HepG2 (cell line): Measurements from ENCODE around the gene BMPR2. TPM values are rescaled to one million over a fixed set of nuclear protein-coding genes. Genes with fewer than 3 reads are reported as not detected.
"Not testable (repeated sequence)": the region's sequence is repeated elsewhere in the genome, so short reads cannot be mapped to it uniquely, and the experiment has no call there.

Source experiments
- ATAC-seq: fragments of 200-7000 bp; cut with Tn5 transposase; 3 replicates; pipeline ENCODE4 v1.9.1; 2020; ENCODE audit warnings: mild to moderate bottlenecking, moderate library complexity
- BruUV-seq: library from RNA; stranded (reverse); fragments of 400-500 nt; replicated peaks from 2 replicates; lab custom pipeline; 2021; lab: Mats Ljungman, UMichigan
- CTCF ChIA-PET: fragments of 300-600 bp; formaldehyde crosslinking; extraction: SDS; loops from one replicate; lab custom pipeline; 2021; ENCODE audit warnings: low total read pairs, inconsistent platforms, low intra/inter-chr PET ratio; lab: Yijun Ruan, JAX
- POLR2A ChIA-PET: fragments of 350-600 bp; sonication (Branson Sonifier 250); formaldehyde crosslinking; loops from one replicate; lab custom pipeline; 2020; ENCODE audit warnings: antibody characterized with exemption, inconsistent platforms; lab: Yijun Ruan, JAX
- DNase-seq: peaks from one replicate; pipeline ENCODE4 v3.0.0-alpha.2; 2015; ENCODE audit warnings: low spot score
- FAIRE-seq: peaks from 3 replicates; lab custom pipeline; 2011; peaks lifted over from hg19 to GRCh38; lab: Jason Lieb, UNC
- H2AFZ ChIP-seq: one replicate; pipeline ENCODE4 v1.6.1; 2011; ENCODE audit warnings: low read length, inconsistent platforms
- H3K27ac ChIP-seq: fragments of 300-600 bp; 3 replicates; pipeline ENCODE4 v1.8.0; 2011; ENCODE audit warnings: mixed run types, mild to moderate bottlenecking, mixed read lengths, low read length, inconsistent platforms; ENCODE audit not compliant: insufficient read depth; ENCODE audit errors: extremely low read length
- H3K27me3 ChIP-seq, 2 experiments: fragments of 200-600 bp in 1 of 2; 2 replicates in 1 of 2; 3 replicates in 1 of 2; pipeline versions ENCODE4 v1.6.0 to v1.8.0; 2011; ENCODE audit warnings: low read length in 2 of 2, mild to moderate bottlenecking in 2 of 2, moderate library complexity in 2 of 2, inconsistent platforms in 1 of 2; ENCODE audit not compliant: insufficient read depth in 2 of 2, control insufficient read depth in 1 of 2
- H3K36me3 ChIP-seq, 2 experiments: fragments of 200-600 bp in 1 of 2; replicated peaks in 1 of 2; 2 replicates in 1 of 2; 3 replicates in 1 of 2; pipeline versions ENCODE4 v1.5.1 to v1.8.0; 2011; ENCODE audit warnings: low read length in 2 of 2, inconsistent platforms in 1 of 2; ENCODE audit not compliant: insufficient read depth in 2 of 2, control insufficient read depth in 1 of 2
- H3K4me1 ChIP-seq: 2 replicates; pipeline ENCODE4 v1.5.1; 2012; ENCODE audit warnings: low read length, inconsistent platforms; ENCODE audit not compliant: insufficient read depth
- H3K4me2 ChIP-seq: 2 replicates; pipeline ENCODE4 v1.6.0; 2011; ENCODE audit warnings: low read depth, low read length, inconsistent platforms
- H3K4me3 ChIP-seq, 3 experiments: fragments of 200-600 bp in 1 of 3; sonication (generic), shearing (Covaris generic) in 1 of 3; replicated peaks in 1 of 3; 2 replicates each; pipeline ENCODE4 v1.5.1; 2011 to 2016; ENCODE audit warnings: low read length in 3 of 3, inconsistent platforms in 2 of 3, low read depth in 2 of 3, mild to moderate bottlenecking in 2 of 3, control low read depth in 1 of 3, mixed read lengths in 1 of 3; ENCODE audit not compliant: insufficient read depth in 1 of 3
- H3K79me2 ChIP-seq: one replicate; pipeline ENCODE4 v1.6.1; 2011; ENCODE audit warnings: low read length, inconsistent platforms; ENCODE audit not compliant: insufficient read depth
- H3K9ac ChIP-seq: 2 replicates; pipeline ENCODE4 v1.6.0; 2011; ENCODE audit warnings: mild to moderate bottlenecking, low read depth, low read length, inconsistent platforms; ENCODE audit not compliant: insufficient read depth
- H3K9me3 ChIP-seq: 2 replicates; pipeline ENCODE4 v1.5.1; 2012; ENCODE audit warnings: mild to moderate bottlenecking, low read length
- H4K20me1 ChIP-seq: 2 replicates; pipeline ENCODE4 v1.6.0; 2011; ENCODE audit warnings: inconsistent platforms, mild to moderate bottlenecking, low read length, moderate library complexity; ENCODE audit not compliant: insufficient read depth
- SNAPC4 ChIP-seq: sonication (generic); formaldehyde crosslinking; IDR thresholded peaks from 2 replicates; pipeline ENCODE4 v1.4.0; 2020; ENCODE audit warnings: mild to moderate bottlenecking, missing genetic modification reagents
- ZBTB4 ChIP-seq: sonication (generic); formaldehyde crosslinking; IDR thresholded peaks from 2 replicates; pipeline ENCODE4 v1.4.0; 2020; ENCODE audit warnings: missing genetic modification reagents, mild to moderate bottlenecking, borderline replicate concordance
- ZNF121 ChIP-seq: sonication (generic); formaldehyde crosslinking; IDR thresholded peaks from 2 replicates; pipeline ENCODE4 v1.5.0; 2020; ENCODE audit warnings: mild to moderate bottlenecking, missing genetic modification reagents
- WGBS: methylation state at CpG from one replicate; pipeline ENCODE4 v1.1.6; 2017; ENCODE audit warnings: low lambda C conversion rate; 5-methylcytosine and 5-hydroxymethylcytosine counted together
- in situ Hi-C: cut with HindIII; loops from 2 replicates; pipeline ENCODE4 v1.10.0; 2017; ENCODE audit warnings: low pct_unique_long_range_greater_than_20kb; ENCODE audit not compliant: extremely low pct_ligation_motif_present
- intact Hi-C: fragments of 100-400 bp; cut with micrococcal nuclease; formaldehyde crosslinking; loops from one replicate; pipeline ENCODE4 v1.10.0; 2022; ENCODE audit not compliant: unreplicated experiment
- polyA plus RNA-seq, 8 experiments: library from polyadenylated mRNA; depleted of rRNA in 3 of 8; stranded (reverse) in 7 of 8; unstranded in 1 of 8; fragments of >200 nt; fragmentation: Illumina TruSeq in 4 of 8; extraction: Trizol in 4 of 8; gene quantifications; 2 replicates each; pipeline versions ENCODE4 v1.2.1 to v1.2.3, GENCODE V29; 2011 to 2016; ENCODE audit warnings: low read depth in 4 of 8, missing spikeins in 1 of 8, mixed read lengths in 1 of 8; ENCODE audit not compliant: insufficient read depth in 1 of 8
- total RNA-seq, 5 experiments: library from RNA; depleted of rRNA; stranded (reverse); fragments of >200 nt; fragmentation: Illumina TruSeq; extraction: Trizol; gene quantifications; 2 replicates each; pipeline ENCODE4 v1.2.3, GENCODE V29; 2016; ENCODE audit warnings: low read depth in 1 of 5

BMPR2 gene
- total and polyA plus RNA-seq, 2 of the 13 experiments (the other 11 are each of a cell fraction or from before 2014, with no cell fraction given), result 5.5 to 10.3 TPM

- Histone ChIP-seq H3K9ac (no peak overlapping the region), H3K79me2 (no peaks in the 10 kb centered on the region), H3K36me3 (no peaks in the 10 kb centered on the region), H3K27me3 (no peaks in the 10 kb centered on the region), H4K20me1 (no peaks in the 10 kb centered on the region), H3K27ac (no peak overlapping the region), H3K4me3 (no peak overlapping the region), H2AFZ (no peak overlapping the region), H3K4me2 (no peak overlapping the region), H3K9me3 (no peaks in the 10 kb centered on the region), H3K4me1 (peaks cover 6% of the 10 kb centered on the region; the same call in 1 of the 2 replicates)
- no peak for FAIRE-seq
- 0% methylated on average over 1 of the region's 1 CpG for WGBS
- DNase-seq, result no peak
- no TSS peak for BruUV-seq
- in situ Hi-C loops, result no loop called here
- ATAC-seq, result peak; percentile 62
- POLR2A ChIA-PET, result no interaction called here
- intact Hi-C loops, result no loop called here
- CTCF ChIA-PET, result no interaction called here
- TF ChIP-seq SNAPC4 (CRISPR knock-in tag), result no peak
Measured at GRCh38 chr2:202355993-202356505, 20.1 kb upstream of the BMPR2 start.

- H4K20me1 ChIP-seq, H3K4me2 ChIP-seq, ATAC-seq, FAIRE-seq, H3K9ac ChIP-seq, intact Hi-C loops, H3K27ac ChIP-seq, BruUV-seq, H3K4me3 ChIP-seq, POLR2A ChIA-PET, CTCF ChIA-PET, H3K27me3 ChIP-seq, DNase-seq, H2AFZ ChIP-seq, in situ Hi-C loops, H3K79me2 ChIP-seq, H3K36me3 ChIP-seq, H3K9me3 ChIP-seq: not testable (repeated sequence)
- TF ChIP-seq ZNF121 (CRISPR knock-in tag) (peak; percentile 79), ZBTB4 (CRISPR knock-in tag) (0 out of 2 replicates have a peak, but pooled peaks have one; percentile 5)
- peaks cover 18% of the 10 kb centered on the region for H3K4me1 ChIP-seq
- 75% methylated on average over 8 of the region's 8 CpGs for WGBS
Measured at GRCh38 chr2:202358924-202359323, 17.2 kb upstream of the BMPR2 start.
